Thoracic aorta (tissue), 2 donors: ENCODE data around the gene IFT122. TPM values are rescaled to one million over a fixed set of nuclear protein-coding genes. Genes with fewer than 3 reads are reported as not detected.

Experiments used
- ATAC-seq: fragments of 150-250 bp; one replicate; pipeline ENCODE4 v1.8.0; 2017; ENCODE audit warnings: low read depth; ENCODE audit not compliant: insufficient number of reproducible peaks, low FRiP score
- DNase-seq: peaks from one replicate; pipeline ENCODE4 v3.0.0-alpha.2; 2020; ENCODE audit warnings: low spot score
- H3K27ac ChIP-seq, 2 donors: fragments of 200-600 bp; sonication (generic); 1 replicate in 1 of 2; 2 replicates in 1 of 2; pipeline ENCODE4 v1.5.1; 2016; ENCODE audit warnings: mild to moderate bottlenecking in 2 of 2, moderate library complexity in 2 of 2
- H3K27me3 ChIP-seq: fragments of 200-600 bp; sonication (generic); replicated peaks from 2 replicates; pipeline ENCODE4 v1.6.0; 2016; ENCODE audit warnings: mild to moderate bottlenecking; ENCODE audit not compliant: insufficient read depth
- H3K36me3 ChIP-seq: fragments of 200-600 bp; sonication (generic); one replicate; pipeline ENCODE4 v1.5.1; 2016
- H3K4me1 ChIP-seq, 2 donors: fragments of 200-600 bp; sonication (generic); 1 replicate in 1 of 2; 2 replicates in 1 of 2; pipeline versions ENCODE4 v1.5.1 to v1.6.0; 2016; ENCODE audit warnings: low read depth in 2 of 2, mild to moderate bottlenecking in 1 of 2; ENCODE audit not compliant: control insufficient read depth in 1 of 2
- H3K4me3 ChIP-seq: fragments of 200-600 bp; sonication (generic); 2 replicates; pipeline ENCODE4 v1.5.1; 2016; ENCODE audit warnings: mild to moderate bottlenecking
- H3K9me3 ChIP-seq: fragments of 200-600 bp; sonication (generic); 2 replicates; pipeline ENCODE4 v1.5.1; 2016
- total RNA-seq, 2 donors: library from RNA; depleted of rRNA; stranded (reverse); fragments of >200 nt; gene quantifications; one replicate each; pipeline versions ENCODE4 v1.1.0 to v1.2.3, GENCODE V29; 2016
- TF ChIP-seq, protein P1 (sequence below): fragments of 200-600 bp; sonication (generic); IDR thresholded peaks from one replicate; pipeline ENCODE4 v1.5.1; 2019; ENCODE audit warnings: antibody characterized with exemption

Gene IFT122
- total RNA-seq, 2 donors from 2014 or later = 50.1 to 61.9 TPM

DNA sequence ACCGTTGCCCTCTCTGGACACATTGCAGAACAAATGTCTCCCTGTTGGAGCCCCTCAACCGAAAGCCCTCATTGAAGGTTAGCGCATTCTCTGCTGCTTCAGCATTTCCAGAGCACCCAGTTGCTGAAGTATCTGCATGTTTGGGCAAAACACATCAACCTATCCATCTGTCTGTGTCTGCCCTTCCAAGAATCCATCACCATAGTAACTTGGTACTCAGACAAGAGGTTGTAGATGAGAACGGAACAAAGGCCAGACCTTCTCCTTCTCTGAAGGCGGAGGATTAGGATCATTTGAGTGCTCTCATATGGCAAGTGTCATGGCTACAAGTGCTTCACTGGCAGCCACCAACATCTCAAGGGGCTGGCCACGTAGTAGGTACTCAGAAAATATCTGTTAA, 65.3 kb downstream of the IFT122 start:
- no peak overlapping the region for H3K4me3 ChIP-seq
- H3K27me3 ChIP-seq = no peaks in the 10 kb centered on the region
- H3K27ac ChIP-seq = peak overlapping the region; percentile 45 to 62
- no peaks in the 10 kb centered on the region for H3K36me3 ChIP-seq
- ATAC-seq = no peak
- H3K9me3 ChIP-seq = no peaks in the 10 kb centered on the region
- DNase-seq = no peak
- peaks cover 9 to 38% of the 10 kb centered on the region in 2 donors for H3K4me1 ChIP-seq
- TF ChIP-seq, protein P1, sequence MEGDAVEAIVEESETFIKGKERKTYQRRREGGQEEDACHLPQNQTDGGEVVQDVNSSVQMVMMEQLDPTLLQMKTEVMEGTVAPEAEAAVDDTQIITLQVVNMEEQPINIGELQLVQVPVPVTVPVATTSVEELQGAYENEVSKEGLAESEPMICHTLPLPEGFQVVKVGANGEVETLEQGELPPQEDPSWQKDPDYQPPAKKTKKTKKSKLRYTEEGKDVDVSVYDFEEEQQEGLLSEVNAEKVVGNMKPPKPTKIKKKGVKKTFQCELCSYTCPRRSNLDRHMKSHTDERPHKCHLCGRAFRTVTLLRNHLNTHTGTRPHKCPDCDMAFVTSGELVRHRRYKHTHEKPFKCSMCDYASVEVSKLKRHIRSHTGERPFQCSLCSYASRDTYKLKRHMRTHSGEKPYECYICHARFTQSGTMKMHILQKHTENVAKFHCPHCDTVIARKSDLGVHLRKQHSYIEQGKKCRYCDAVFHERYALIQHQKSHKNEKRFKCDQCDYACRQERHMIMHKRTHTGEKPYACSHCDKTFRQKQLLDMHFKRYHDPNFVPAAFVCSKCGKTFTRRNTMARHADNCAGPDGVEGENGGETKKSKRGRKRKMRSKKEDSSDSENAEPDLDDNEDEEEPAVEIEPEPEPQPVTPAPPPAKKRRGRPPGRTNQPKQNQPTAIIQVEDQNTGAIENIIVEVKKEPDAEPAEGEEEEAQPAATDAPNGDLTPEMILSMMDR = no peak

DNA sequence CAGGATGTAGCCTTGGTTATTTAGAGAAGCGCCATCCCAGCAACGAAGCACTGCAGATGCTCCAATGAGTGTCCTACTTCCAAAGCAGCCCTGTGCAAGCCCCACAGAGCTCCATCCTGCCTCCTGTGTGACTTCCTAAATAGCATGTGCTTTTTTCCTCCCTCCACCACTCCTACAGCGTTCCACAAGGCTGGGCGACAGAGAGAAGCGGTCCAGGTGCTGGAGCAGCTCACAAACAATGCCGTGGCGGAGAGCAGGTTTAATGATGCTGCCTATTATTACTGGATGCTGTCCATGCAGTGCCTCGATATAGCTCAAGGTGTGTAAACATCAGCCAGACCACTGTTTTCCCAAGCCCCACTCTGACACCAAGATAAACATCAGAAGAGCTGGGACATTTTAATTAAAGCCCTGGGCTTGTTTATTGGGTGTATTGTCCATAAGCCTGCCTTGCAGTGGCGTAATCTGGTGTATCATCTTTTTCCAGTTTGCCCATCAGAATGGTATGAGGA, 66.3 kb downstream of the IFT122 start:
- no peak for ATAC-seq
- Histone ChIP-seq H3K4me1 (peaks cover 9 to 38% of the 10 kb centered on the region in 2 donors), H3K27me3 (no peaks in the 10 kb centered on the region), H3K36me3 (no peaks in the 10 kb centered on the region), H3K4me3 (no peak overlapping the region), H3K9me3 (no peaks in the 10 kb centered on the region), H3K27ac (no peak overlapping the region)
- TF ChIP-seq, protein P1 = no peak
- no peak for DNase-seq

DNA sequence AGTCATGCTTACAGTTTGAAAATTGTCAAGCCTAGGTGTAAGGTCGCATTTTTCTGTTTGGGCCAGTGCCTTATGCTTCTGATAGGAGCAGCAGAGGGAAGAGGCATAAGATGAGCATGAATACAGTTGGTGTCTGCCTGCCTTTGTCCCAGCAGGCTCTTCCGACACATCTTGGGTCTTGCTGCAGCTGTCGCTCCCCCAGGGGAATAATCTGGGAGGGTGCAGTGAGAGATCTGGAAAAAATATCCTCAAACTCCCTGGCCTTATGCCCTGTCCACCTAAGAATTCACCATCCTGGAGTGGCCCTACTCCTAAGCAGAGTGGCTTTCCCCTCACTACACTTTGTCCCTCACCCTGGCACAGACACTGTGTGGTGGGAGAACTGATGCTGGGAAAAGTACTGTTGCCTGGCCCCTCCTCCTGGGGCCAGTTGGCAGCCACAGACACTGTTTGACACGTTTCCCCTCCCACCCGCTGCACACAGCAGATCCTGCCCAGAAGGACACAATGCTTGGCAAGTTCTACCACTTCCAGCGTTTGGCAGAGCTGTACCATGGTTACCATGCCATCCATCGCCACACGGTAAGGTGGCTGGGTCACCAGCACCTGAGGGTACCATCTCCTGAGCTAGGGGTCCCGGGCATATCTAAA, 67.3 kb downstream of the IFT122 start:
- H3K36me3 ChIP-seq = peaks cover 5% of the 10 kb centered on the region
- H3K4me1 ChIP-seq = peaks cover 9 to 38% of the 10 kb centered on the region in 2 donors
- H3K4me3 ChIP-seq = no peak overlapping the region
- DNase-seq = no peak
- TF ChIP-seq, protein P1 = no peak
- ATAC-seq = no peak
- no peaks in the 10 kb centered on the region for H3K9me3 ChIP-seq
- H3K27me3 ChIP-seq = no peaks in the 10 kb centered on the region
- H3K27ac ChIP-seq = no peak overlapping the region

DNA sequence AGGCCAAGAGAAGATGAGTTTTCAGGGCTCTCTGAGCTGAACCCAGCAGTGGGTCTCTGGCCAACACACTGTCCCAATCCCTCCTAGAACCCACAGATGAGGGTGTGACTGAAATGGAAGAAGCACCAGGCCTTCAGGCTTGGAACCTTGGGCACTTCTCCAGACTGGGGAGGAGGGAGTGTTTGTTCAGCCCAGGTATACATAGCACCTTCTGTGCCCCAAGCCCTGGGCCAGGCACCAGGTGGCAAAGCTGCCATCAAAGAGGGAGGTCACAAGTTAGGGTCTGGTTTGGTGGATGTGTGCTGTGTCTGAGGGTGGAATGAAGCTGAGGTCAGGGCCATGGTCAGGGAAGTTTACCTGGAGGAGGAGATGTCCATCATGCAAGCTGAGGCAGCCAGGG, 72.6 kb downstream of the IFT122 start:
- H3K27ac ChIP-seq = no peak overlapping the region
- ATAC-seq (no peak), DNase-seq (no peak)
- no peaks in the 10 kb centered on the region for H3K9me3 ChIP-seq
- H3K4me3 ChIP-seq = no peak overlapping the region
- TF ChIP-seq, protein P1 = no peak
- peaks cover 0 to 4% of the 10 kb centered on the region in 2 donors for H3K4me1 ChIP-seq
- H3K36me3 ChIP-seq = peaks cover 18% of the 10 kb centered on the region
- no peaks in the 10 kb centered on the region for H3K27me3 ChIP-seq

DNA sequence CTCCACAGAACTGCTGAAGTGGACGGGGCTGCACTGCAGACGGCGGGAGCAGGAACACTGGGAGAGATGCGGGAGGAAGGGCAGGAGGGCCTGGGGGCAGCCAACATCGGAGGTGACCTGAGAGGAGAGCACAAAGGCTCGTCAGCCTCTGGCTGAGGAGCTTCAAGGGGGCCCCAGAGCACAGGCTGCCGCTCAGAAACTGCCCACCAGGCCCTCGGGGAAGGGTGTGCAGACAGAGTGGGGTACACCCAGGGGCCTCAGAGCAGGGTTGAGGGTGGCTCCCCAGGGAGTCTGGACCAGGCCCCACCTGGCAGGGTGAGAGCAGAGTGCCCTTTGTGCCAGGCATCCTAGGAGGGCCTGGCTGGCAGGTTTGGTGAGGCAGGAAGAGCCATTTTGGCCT, 73.7 kb downstream of the IFT122 start:
- Histone ChIP-seq H3K36me3 (peaks cover 18% of the 10 kb centered on the region), H3K27ac (no peak overlapping the region), H3K9me3 (no peaks in the 10 kb centered on the region), H3K4me1 (no peaks in the 10 kb centered on the region), H3K4me3 (no peak overlapping the region), H3K27me3 (no peaks in the 10 kb centered on the region)
- TF ChIP-seq, protein P1 = no peak
- no peak for ATAC-seq
- no peak for DNase-seq
